ENCODE measurements around the gene ZBTB21. TPM values are rescaled to one million over a fixed set of nuclear protein-coding genes. Genes with fewer than 3 reads are reported as not detected.
"Not testable (repeated sequence)": the region's sequence is repeated elsewhere in the genome, so short reads cannot be mapped to it uniquely, and the experiment has no call there.

The ZBTB21 gene
- total and polyA plus RNA-seq, 2 experiments from 2014 or later = 10.7 TPM

GRCh38 chr21:41952568-41953248 is 57.5 kb downstream of the ZBTB21 start:
- H3K4me1 ChIP-seq (ENCODE audit: insufficient read depth) = peaks cover 37% of the 10 kb centered on the region
- H3K9me3 ChIP-seq (ENCODE audit: low read depth) = no peaks in the 10 kb centered on the region
- peak overlapping the region; percentile 61 for H2AFZ ChIP-seq
- in situ Hi-C loops (cut with MboI) = no loop called here
- H3K4me3 ChIP-seq = peak overlapping the region; percentile 79
- 89 to 94% methylated on average over 30 of the region's 30 CpGs for WGBS, 2 experiments (ENCODE audit: low coverage in 1 of 2, low lambda C conversion rate in 2 of 2, missing lambda C conversion rate in 2 of 2)
- peaks cover 36% of the 10 kb centered on the region for H3F3A ChIP-seq (ENCODE audit: insufficient read depth)
- H4K20me1 ChIP-seq (ENCODE audit: insufficient read depth) = no peaks in the 10 kb centered on the region
- H3K9ac ChIP-seq = peak overlapping the region; percentile 86
- no peak for DNase-seq
- peaks cover 52% of the 10 kb centered on the region for H3K79me2 ChIP-seq (ENCODE audit: insufficient read depth)
- H3K27ac ChIP-seq = no peak overlapping the region
- no peaks in the 10 kb centered on the region for H3K9me2 ChIP-seq (ENCODE audit: insufficient read depth)
- peak overlapping the region; percentile 75 for H3K4me2 ChIP-seq (ENCODE audit: unreplicated experiment)
- no peaks in the 10 kb centered on the region for H3K27me3 ChIP-seq (replicated peaks; ENCODE audit: insufficient read depth)
- TF ChIP-seq EZH2phosphoT487 (IDR thresholded peaks at IDR 0.05; ENCODE audit: insufficient read depth, low read depth) (no peak), EZH2 (IDR thresholded peaks at IDR 0.05; ENCODE audit: insufficient read depth, poor library complexity, severe bottlenecking) (no peak)
- no peaks in the 10 kb centered on the region for H3K36me3 ChIP-seq (ENCODE audit: low read depth)

GRCh38 chr21:41951876-41952567 is 58.1 kb downstream of the ZBTB21 start:
- Histone ChIP-seq H3K9me2 (ENCODE audit: insufficient read depth) (no peaks in the 10 kb centered on the region), H3K79me2 (ENCODE audit: insufficient read depth) (peaks cover 59% of the 10 kb centered on the region), H3K27me3 (replicated peaks; ENCODE audit: insufficient read depth) (no peaks in the 10 kb centered on the region), H3K4me1 (ENCODE audit: insufficient read depth) (peaks cover 37% of the 10 kb centered on the region), H3K9me3 (ENCODE audit: low read depth) (no peaks in the 10 kb centered on the region), H3K4me2 (ENCODE audit: unreplicated experiment) (peak overlapping the region; percentile 75), H3F3A (ENCODE audit: insufficient read depth) (peaks cover 34% of the 10 kb centered on the region), H3K27ac (no peak overlapping the region), H3K36me3 (ENCODE audit: low read depth) (no peaks in the 10 kb centered on the region), H2AFZ (no peak overlapping the region), H3K4me3 (peak overlapping the region; percentile 79; the same call in 1 of the 2 replicates), H3K9ac (no peak overlapping the region), H4K20me1 (ENCODE audit: insufficient read depth) (no peaks in the 10 kb centered on the region)
- WGBS, 2 experiments (ENCODE audit: low coverage in 1 of 2, low lambda C conversion rate in 2 of 2, missing lambda C conversion rate in 2 of 2) = 93 to 96% methylated on average over 5 of the region's 5 CpGs
- in situ Hi-C loops (cut with MboI) = no loop called here
- no peak for DNase-seq
- TF ChIP-seq EZH2phosphoT487 (IDR thresholded peaks at IDR 0.05; ENCODE audit: insufficient read depth, low read depth) (no peak), EZH2 (IDR thresholded peaks at IDR 0.05; ENCODE audit: insufficient read depth, poor library complexity, severe bottlenecking) (no peak)

GRCh38 chr21:41950941-41951351 is 59.2 kb downstream of the ZBTB21 start:
- peaks cover 69% of the 10 kb centered on the region for H3K79me2 ChIP-seq (ENCODE audit: insufficient read depth)
- DNase-seq = no peak
- 72 to 80% methylated on average over 14 of the region's 14 CpGs for WGBS, 2 experiments (ENCODE audit: low coverage in 1 of 2, low lambda C conversion rate in 2 of 2, missing lambda C conversion rate in 2 of 2)

GRCh38 chr21:41949631-41950030 is 60.5 kb downstream of the ZBTB21 start:
- 96% methylated on average over 3 of the region's 3 CpGs for WGBS, 2 experiments (ENCODE audit: low coverage in 1 of 2, low lambda C conversion rate in 2 of 2, missing lambda C conversion rate in 2 of 2)
- in situ Hi-C loops (cut with MboI) = loop anchor here (25.0 kb wide), 1 partner anchor 163 kb away; no protein-coding TSS in a partner anchor
- DNase-seq; H2AFZ ChIP-seq; H3K9me3 ChIP-seq (ENCODE audit: low read depth); H4K20me1 ChIP-seq (ENCODE audit: insufficient read depth); H3K27me3 ChIP-seq (replicated peaks; ENCODE audit: insufficient read depth); H3K4me3 ChIP-seq; H3K27ac ChIP-seq; H3K9me2 ChIP-seq (ENCODE audit: insufficient read depth); H3K4me2 ChIP-seq (ENCODE audit: unreplicated experiment); H3K9ac ChIP-seq; H3K36me3 ChIP-seq (ENCODE audit: low read depth): not testable (repeated sequence)
- peaks cover 17% of the 10 kb centered on the region for H3F3A ChIP-seq (ENCODE audit: insufficient read depth)
- H3K4me1 ChIP-seq (ENCODE audit: insufficient read depth) = peaks cover 31% of the 10 kb centered on the region
- H3K79me2 ChIP-seq (ENCODE audit: insufficient read depth) = peaks cover 83% of the 10 kb centered on the region

More at GRCh38 chr21:41950941-41951351, 59.2 kb downstream of the ZBTB21 start:
- Histone ChIP-seq H3K27me3 (replicated peaks; ENCODE audit: insufficient read depth) (no peaks in the 10 kb centered on the region), H3K9me3 (ENCODE audit: low read depth) (no peaks in the 10 kb centered on the region), H3K4me3 (no peak overlapping the region), H3F3A (ENCODE audit: insufficient read depth) (peaks cover 25% of the 10 kb centered on the region), H3K4me1 (ENCODE audit: insufficient read depth) (peaks cover 31% of the 10 kb centered on the region), H3K27ac (no peak overlapping the region), H2AFZ (no peak overlapping the region), H3K9me2 (ENCODE audit: insufficient read depth) (no peaks in the 10 kb centered on the region), H4K20me1 (ENCODE audit: insufficient read depth) (no peaks in the 10 kb centered on the region), H3K36me3 (ENCODE audit: low read depth) (no peaks in the 10 kb centered on the region), H3K4me2 (ENCODE audit: unreplicated experiment) (no peak overlapping the region), H3K9ac (no peak overlapping the region)
- in situ Hi-C loops (cut with MboI) = no loop called here
- TF ChIP-seq EZH2 (IDR thresholded peaks at IDR 0.05; ENCODE audit: insufficient read depth, poor library complexity, severe bottlenecking) (no peak), EZH2phosphoT487 (IDR thresholded peaks at IDR 0.05; ENCODE audit: insufficient read depth, low read depth) (no peak)

Measured in GM23248 (cell line).